LoVo (cell line): ENCODE measurements around the gene ZBTB32.

ENCODE experiments used
- DNase-seq: peaks from one replicate; pipeline ENCODE4 v3.0.0-alpha.2; 2016; ENCODE audit warnings: low spot score

The ZBTB32 gene

DNA sequence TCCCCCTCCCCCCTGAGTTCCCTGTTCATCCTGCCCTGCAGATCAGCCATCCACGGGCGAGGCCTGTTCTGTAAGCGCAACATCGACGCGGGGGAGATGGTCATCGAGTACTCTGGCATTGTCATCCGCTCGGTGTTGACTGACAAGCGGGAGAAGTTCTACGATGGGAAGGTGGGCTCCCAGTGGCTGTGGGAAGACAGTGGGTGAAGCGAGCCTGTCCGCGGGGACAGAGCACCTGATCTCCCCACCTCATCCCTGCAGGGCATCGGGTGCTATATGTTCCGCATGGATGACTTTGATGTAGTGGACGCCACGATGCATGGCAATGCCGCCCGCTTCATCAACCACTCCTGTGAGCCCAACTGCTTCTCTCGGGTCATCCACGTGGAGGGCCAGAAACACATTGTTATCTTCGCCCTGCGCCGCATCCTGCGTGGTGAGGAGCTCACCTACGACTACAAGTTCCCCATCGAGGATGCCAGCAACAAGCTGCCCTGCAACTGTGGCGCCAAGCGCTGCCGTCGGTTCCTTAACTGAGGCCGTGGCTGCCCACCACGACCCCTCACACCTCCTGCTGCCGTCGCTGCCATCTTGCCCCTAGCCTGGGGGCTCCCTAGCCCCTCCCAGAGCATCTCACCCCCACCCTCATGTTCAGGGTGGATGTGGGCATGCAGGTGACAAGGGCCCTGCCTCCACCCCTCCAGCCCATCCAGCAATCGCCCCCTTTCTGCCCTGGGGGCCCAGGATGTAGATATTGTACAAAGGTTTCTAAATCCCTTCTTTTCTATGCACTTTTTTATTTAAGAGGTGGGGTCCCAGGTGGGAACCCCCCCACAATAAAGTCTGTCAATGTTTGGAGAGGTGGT, 33.9 kb downstream of the ZBTB32 start:
- DNase-seq = no peak

DNA sequence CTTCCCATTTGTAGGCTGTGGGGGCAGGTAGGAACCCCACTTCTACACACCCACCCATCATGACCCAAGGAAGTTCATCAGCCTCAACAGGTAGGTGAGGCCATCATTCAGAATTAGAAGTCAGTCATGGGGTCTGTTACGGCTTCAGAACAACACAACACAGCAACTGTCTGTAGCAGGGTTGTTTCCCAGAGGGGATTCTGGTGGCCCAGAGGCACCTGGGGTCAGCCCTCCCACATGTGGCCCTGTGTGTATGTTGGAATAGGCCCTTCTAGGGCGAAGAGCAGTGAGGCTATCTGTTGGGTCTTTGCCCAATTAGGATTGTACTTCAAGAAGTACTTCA, 34.5 kb downstream of the ZBTB32 start:
- DNase-seq = no peak

DNA sequence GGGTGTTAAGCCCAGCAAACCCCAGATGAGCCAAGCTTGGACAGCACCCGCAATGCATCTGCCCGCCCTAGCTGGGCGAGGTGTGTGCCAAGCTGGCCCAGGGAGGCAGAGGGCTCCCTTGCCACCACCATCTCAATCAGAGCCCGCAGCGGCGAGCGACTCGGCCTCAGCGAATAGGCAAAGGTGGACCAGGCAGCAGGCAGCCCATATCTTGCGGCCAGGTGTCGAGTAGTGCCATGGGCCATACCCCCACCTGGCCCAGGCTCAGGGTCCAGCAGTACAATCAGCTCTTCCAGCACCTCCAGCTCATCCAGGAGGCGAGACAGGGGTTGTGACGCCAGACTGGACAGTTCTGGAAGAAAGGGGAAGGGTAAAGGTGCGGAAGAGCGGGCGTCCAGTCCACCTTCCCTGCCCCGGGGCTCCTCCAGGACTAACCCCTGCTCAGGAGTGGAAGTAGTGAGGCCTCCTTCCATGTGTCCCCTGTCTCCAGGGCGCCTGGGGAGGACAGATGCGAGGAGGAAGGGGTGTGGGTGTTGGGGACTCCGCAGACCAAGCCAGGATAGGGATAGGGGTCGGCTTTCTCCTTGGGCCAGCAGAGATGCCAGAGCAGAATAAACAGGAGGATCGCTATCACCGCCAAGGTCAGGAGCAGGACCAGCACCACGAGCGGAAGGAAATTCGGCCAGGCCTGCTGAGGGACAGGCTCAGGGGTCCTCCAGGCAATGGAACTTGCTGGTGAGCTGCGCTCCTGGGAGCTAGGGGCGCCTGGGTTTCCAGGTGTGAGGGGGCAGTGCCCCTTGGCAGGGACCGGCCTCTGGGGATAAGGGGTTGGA, 35.1 kb downstream of the ZBTB32 start:
- no peak for DNase-seq

DNA sequence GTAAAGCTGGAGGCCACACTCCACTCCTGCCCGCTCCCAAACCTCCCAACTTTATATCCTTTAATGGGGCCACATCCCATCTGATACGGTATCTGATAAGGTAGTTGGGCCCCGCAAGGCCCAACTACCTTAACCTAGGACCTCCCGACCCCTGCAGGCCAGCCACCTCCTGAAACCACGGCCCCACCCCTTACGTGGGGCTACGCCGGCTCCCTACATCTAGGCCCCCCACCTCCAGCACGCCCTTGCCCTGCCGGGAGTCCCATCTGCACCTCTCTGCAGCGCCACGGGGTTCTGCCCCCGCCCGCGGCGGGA, 35.7 kb downstream of the ZBTB32 start:
- no peak for DNase-seq

DNA sequence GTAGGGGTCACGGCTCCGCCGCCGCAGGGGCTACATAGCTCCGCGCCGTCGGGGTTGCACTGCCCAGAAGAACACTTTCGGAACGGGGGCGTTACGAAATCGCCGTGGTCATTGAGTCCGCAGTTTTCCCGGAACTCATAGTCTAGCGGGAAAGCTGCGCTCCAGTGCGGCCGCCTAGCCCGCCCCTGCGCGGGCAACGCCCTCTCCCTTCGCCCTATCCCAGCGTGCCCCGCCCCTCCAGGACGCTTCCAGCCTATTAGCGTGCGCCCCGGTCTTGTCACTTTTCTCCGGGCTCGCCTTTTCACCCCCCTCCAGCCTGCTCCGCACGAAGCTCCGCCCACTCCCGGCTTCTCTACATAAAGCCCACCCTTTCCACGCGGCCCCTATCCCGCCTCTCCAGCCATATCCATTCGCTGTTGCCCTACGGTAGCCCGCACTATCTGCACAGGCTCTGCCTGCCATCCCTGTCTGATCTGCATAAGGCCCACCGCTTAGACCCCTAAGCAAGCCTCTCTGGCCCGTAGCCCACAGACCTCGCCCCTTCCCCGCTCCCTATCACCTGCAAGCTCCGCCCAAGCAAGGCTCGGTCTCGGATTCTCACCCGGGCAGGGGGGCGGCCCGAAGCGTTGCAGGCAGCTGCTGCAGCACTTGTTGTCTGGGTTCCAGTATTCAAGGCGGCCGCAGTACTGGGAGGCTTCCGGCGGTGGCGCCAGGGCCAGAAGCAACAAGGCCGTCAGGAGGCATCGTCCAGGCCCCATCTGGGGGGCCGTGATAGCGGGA, 36.3 kb downstream of the ZBTB32 start:
- DNase-seq = peak; percentile 95

DNA sequence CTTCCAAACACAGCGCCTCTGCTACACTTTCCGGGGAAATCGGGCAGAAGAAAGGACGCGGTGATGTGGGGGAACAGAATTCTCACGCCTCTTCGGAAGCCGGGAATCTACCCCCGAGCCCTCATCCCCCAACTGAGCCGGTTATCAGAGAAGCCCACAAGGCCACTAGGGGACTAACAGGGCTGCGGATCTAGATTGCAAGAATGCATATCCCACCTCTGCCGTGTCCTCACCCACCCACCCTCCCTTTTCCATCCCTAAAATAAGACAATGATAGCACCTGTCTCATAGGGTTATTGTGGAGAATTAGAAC, 36.8 kb downstream of the ZBTB32 start:
- DNase-seq = no peak

DNA sequence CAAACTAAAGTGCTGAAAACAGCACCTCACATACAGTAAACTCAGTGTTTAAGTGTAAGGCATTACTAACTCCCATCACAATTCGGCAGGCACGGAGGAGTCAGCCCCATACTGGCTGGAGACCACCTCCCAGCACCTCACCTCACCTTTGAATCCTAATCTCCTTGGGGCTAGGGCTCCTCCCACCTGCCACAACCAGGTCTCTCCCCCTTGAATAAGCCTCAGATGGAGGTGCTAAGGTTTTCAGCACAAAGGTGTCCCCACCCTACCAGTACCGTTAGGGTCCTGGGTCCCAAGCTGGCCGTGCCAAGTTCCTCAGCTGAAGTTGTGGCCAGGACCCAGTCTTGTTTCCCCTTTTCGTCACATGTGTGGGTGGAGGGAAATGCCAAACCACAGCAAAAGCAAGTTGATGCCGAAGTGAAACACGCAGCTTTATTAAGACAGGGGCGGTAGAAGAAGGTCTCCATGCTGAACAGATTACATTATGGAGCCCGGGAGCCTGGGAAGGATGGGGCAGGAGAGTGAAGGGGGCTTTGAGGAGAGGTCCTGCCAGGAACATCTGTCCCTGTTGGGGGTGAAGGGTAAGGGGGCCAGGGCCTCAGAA, 37.9 kb downstream of the ZBTB32 start, which contains the start of gene IGFLR1:
TSS of gene IGFLR1 (minus strand) at position 332 of the 604 bp plus-strand sequence. CDS start 1,272 bp downstream, outside the sequence.
- no peak for DNase-seq

DNA sequence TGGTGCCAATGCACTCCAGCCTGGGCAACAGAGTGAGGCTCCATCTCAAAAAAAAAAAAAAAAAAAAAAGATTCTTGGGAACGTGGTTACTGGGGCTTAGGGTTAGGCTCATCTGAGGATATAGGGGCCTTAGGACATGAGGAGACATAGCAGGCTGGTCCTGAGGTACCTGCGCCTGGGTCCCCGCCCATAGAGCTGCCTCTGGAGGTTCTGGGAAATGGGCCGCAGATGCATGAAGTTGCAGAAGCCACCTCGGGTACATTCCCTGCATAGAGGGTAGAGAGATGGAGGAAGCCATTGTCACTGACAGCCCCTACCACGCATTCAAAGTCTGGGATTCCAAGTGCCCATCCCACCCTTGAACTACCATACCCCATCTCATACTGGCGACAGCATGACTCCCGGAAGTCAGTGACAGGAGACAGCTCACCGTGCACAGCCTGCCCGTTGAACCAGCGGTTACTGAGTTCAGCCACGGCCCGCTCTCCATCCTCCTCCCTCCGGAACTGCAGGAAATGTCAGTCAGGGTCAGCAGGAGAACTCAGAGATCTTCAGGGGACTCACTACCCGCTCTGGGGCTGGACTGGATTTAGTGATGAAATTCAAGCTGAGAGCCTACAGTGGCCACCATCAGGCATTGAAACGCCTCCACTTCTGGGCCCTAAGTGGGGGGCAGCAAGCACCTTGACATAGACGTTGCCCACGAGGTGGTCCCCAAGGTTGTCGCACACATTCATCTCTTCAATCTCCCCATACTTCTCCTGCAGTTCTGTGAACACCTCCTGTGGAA, 39.5 kb downstream of the ZBTB32 start:
- DNase-seq = no peak

DNA sequence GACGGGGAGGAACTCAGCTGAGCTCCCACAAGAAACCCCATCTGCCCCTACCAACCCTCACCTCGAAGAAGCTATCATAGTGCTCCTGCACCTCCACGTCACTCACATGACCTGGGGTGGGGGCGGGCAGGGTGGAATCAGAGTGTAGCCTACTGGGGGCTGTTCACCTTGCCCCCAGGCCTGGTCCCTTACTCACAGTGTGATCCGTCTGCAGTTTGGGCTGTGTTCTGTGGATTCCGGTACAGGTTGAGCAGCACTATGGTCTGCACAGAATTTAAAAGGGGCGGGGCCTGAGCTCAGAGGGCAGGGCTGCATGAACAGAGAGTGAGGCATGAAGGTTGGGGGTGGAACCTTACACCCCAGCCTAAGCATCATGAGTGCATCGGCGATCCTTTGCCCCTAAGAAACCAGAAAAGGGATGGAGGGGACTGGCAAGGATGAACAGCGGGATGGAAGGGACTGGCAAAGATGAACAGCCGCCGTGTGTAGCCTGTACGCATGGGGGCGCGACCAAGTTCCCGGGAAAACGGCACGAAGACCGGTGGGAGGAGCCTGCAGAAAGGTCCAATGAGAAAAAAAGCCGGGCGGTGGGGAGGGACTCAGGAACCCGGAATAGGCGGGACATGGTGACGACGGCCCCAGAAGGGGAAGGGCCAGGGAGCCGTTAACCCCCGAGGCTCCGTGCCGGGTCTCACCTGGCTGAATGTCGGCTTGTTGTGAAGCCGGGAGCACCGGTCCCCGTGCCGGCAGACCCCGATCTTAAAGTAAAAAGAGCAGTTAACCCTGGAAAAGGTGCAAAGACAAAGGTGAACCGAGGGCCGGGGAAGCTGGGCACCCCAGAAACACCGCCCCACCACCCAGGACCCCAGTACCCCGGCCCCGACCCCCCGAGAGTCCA, 40.3 kb downstream of the ZBTB32 start:
- peak; percentile 96 for DNase-seq

DNA sequence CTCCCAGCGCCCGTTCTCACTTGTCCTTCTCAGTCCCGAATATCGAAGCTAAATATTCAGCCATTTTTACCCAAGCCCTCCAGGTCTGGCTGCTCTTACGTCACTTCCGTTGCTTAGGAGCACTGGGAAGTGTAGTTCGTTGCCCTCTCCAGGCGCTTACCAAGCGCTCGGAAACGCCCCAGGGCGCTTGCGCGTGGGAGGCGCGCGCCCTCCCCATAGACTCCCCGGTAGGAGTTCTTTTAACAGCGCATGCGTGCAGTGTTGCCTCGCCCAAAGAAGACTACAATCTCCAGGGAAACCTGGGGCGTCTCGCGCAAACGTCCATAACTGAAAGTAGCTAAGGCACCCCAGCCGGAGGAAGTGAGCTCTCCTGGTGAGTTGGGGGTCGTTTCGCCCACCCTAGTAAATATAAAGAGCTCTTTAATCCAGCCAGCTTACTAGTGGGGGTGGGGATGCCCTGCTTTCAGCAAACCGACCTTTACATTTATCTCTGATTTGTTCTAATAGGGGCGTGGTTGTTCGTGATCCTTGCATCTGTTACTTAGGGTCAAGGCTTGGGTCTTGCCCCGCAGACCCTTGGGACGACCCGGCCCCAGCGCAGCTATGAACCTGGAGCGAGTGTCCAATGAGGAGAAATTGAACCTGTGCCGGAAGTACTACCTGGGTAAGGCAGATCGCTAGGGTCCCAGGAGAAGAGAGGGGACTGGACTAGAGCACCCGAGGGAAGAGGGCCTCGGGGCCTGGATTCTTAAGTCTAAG, 41.1 kb downstream of the ZBTB32 start, which contains the start of the genes PSENEN and U2AF1L4:
TSS of gene PSENEN (plus strand) at position 324 of the 759 bp plus-strand sequence. CDS start at position 604, 280 bp downstream.
TSS of gene U2AF1L4 (minus strand) at position 91 of the 759 bp plus-strand sequence. CDS start at position 64, 27 bp downstream.
- peak; percentile 99 for DNase-seq

DNA sequence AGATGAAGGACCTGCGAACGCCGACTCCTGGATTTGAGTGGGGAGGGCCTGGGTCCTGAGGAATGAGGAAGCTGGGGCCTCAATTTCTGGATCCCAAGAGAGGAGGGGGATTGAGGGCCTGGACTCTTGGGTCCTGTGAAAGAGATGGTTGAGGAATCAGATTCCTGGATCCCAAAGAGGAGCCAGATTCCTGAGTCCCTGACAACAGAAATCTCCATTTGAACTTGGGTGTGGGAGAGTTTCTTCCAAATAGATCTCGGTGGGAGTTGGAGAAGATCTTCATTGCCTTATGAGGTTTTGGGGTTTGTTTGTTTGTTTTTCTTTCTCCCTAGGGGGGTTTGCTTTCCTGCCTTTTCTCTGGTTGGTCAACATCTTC, 41.7 kb downstream of the ZBTB32 start:
- no peak for DNase-seq

DNA sequence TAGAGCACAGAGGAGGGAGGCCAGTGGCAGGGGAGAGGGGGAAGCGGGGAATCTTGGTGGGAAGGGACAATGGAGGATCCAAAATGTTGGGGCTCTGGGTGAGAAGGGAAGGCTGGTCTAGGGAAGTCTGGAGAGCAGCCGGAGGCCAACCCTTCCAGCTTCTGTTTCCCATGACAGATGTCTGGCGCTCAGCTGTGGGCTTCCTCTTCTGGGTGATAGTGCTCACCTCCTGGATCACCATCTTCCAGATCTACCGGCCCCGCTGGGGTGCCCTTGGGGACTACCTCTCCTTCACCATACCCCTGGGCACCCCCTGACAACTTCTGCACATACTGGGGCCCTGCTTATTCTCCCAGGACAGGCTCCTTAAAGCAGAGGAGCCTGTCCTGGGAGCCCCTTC, 42.2 kb downstream of the ZBTB32 start:
- no peak for DNase-seq

DNA sequence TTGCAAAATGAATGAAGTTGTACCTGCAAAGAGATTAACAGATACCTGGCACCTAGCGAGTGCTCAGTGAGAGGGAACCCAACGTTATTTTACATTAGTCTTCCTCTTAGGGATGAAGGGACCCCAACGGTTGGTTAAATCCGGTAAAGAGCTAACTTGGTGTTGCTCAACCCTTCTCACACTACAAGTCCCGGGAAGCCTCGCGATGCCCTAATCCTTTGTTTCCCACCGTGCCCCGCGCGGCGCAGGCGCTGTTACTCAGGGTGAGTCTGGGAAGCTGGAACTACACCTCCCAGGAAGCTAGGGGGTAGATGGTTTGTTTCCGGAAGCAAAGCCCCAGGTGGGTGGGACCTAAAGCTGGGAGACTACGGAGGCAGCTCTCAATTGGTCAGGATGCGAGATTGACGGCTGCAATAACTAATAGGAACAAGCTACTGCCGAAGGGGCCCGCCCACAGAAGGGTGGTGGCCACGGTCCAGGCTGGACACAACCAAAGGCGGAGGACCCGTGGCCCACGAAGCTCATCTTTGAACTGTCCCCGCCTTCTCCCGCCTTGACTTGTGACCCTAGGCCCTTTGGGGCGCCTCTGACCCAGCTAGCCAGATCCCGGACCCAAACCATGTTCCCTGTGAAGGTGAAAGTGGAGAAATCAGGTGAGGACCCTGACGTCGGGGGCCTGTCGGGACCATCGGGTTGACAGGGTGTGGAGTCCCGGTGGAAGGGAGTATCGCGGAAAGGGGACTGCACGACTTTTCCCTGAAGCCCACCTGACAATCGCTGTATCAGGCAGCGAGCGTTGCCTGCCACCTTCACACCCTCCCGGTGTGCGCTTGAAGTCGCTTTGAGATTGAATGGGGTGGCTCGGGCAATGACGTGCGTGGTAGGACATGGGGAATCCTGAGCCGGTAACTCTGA, 44.0 kb downstream of the ZBTB32 start, which contains the start of gene LIN37:
TSS of gene LIN37 (plus strand) at position 471 of the 915 bp plus-strand sequence. CDS start at position 620, 149 bp downstream.
- peak; percentile 99 for DNase-seq

DNA sequence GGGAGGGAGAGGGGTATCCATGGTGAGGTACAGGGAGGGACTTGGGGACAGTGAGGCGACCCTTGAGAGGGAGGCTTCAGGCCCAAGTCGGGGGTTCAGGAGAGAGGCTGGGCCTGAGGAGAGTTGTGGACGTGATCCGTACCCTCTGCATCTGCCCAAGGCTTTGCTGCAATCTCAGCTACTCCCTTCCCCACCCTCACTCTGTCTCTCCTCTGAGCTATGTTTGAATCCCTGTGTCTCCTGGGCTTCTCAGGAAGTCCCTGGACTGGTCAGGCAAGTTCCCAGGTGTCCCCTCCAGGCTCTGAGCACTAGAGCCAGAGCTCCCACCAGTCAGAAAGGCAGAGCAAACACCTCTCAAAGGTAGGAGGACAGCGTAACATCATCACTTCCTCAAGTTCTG, 45.8 kb downstream of the ZBTB32 start:
- no peak for DNase-seq

DNA sequence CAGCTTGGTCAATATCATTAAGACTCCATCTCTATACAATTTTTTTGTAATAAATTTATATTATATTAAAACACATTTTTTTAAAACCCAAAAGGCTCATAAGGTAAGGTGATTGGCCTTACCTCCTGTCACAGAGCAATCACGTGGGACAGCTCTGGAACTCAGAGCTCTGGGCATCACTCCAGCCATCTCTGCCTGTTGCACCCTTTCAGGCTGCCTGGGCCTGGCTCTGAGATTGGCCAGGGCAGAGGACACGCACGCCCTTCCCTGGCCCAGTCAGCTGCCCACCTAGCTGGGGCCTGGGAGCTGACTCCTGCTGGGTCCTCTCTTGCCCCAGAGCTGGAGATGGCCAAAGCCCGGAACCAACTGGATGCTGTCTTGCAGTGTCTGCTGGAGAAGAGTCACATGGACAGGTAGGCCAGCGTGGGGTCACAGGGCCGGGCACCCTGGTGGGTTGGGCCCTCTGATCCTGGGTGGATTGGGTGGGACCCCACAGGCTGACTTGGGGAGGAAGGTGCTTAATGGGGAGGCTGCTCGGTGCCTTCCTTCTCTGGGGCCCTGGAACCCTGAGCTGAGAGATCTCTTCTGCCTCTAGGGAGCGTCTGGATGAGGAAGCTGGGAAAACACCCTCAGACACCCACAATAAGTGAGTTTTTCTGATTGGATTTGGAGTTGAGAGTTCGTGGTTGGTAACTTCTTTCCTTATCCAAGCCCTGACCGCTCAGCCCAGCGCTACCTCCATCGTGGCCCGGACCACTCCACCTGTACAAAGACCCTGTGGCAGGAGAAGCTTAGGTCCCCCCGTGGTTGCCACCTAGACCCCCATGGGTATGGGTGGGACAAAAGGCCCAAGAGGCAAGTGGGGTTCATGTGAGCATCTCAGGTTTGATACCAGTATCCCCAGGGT, 47.7 kb downstream of the ZBTB32 start:
- DNase-seq = no peak

DNA sequence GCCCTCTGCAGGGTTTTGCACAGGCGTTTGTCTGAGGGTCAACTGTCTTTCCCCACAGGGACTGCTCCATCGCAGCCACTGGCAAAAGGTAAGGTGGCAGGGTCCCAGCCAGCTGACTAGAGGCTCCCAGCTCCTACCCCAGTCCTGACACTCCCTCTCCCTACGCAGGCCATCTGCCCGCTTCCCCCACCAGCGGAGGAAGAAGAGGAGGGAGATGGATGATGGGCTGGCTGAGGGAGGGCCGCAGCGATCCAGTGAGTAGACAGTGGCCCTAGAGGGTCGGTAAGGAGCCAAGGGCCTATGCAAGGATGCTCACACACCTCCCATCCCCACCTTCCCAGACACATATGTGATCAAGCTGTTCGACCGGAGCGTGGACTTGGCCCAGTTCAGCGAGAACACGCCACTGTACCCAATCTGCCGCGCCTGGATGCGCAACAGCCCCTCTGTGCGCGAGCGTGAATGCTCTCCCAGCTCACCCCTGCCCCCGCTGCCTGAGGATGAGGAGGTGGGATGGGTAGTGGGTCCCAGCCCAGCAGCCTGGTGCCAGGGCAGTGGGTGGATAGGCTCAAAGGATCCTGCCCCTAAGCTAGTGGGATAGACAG, 48.5 kb downstream of the ZBTB32 start:
- no peak for DNase-seq
